NT2/D1 (cell line): Measurements from ENCODE around the gene SCN9A.

ENCODE experiments used
- DNase-seq: peaks from one replicate; pipeline ENCODE4 v3.0.0-alpha.2; 2011; ENCODE audit warnings: low read depth, low spot score
- H3K27me3 ChIP-seq: 2 replicates; pipeline ENCODE4 v1.6.0; 2011; ENCODE audit warnings: mild to moderate bottlenecking; ENCODE audit not compliant: insufficient read length, insufficient read depth
- H3K36me3 ChIP-seq: 2 replicates; pipeline ENCODE4 v1.6.1; 2011; ENCODE audit warnings: mild to moderate bottlenecking, low read length, mixed read lengths; ENCODE audit not compliant: insufficient read depth, insufficient read length
- H3K4me1 ChIP-seq: 2 replicates; pipeline ENCODE4 v1.5.1; 2011; ENCODE audit not compliant: insufficient read depth, insufficient read length
- H3K4me3 ChIP-seq: 2 replicates; pipeline ENCODE4 v1.5.1; 2011; ENCODE audit warnings: low read depth; ENCODE audit not compliant: insufficient read length
- H3K9ac ChIP-seq: 2 replicates; pipeline ENCODE4 v1.6.0; 2011; ENCODE audit warnings: low read depth; ENCODE audit not compliant: insufficient read length
- H3K9me3 ChIP-seq: 2 replicates; pipeline ENCODE4 v1.5.1; 2011; ENCODE audit warnings: mild to moderate bottlenecking, low read length; ENCODE audit not compliant: insufficient read depth
- SUZ12 ChIP-seq: IDR thresholded peaks from 2 replicates; pipeline ENCODE4 v1.6.1; 2011; ENCODE audit not compliant: insufficient read length, insufficient read depth; ENCODE audit errors: extremely low read depth
- YY1 ChIP-seq: IDR thresholded peaks from 2 replicates; pipeline ENCODE4 v1.6.1; 2011; ENCODE audit not compliant: insufficient read length, insufficient read depth
- ZNF274 ChIP-seq: IDR thresholded peaks from 2 replicates; pipeline ENCODE4 v1.6.1; 2011; ENCODE audit warnings: mild to moderate bottlenecking, low read depth, low read length

The SCN9A gene

DNA sequence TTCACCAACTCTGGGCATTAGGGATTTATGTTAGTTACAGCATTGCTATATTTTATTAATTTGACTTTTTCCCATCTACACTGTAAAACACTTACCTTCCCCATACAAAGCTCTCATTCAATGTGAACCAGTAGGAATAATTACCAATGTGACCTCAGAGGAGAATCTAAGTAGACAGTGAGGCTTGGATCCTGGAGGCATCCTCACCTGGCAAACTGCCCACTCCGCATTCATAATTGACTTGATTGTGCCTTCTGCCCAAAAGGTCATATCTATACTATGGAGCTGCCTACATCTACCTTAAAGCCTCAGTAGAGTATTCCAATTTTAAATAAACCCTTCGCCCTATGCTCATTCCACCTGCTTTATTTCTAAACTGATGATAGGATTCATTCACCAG is 202.5 kb downstream of the SCN9A start:
- no peaks in the 10 kb centered on the region for H3K9me3 ChIP-seq
- H3K36me3 ChIP-seq = no peaks in the 10 kb centered on the region
- no peaks in the 10 kb centered on the region for H3K27me3 ChIP-seq
- H3K9ac ChIP-seq = no peak overlapping the region
- no peak for DNase-seq
- no peaks in the 10 kb centered on the region for H3K4me1 ChIP-seq
- no peak overlapping the region for H3K4me3 ChIP-seq
- no peak for TF ChIP-seq ZNF274
- TF ChIP-seq YY1 = no peak
- no peak for TF ChIP-seq SUZ12

DNA sequence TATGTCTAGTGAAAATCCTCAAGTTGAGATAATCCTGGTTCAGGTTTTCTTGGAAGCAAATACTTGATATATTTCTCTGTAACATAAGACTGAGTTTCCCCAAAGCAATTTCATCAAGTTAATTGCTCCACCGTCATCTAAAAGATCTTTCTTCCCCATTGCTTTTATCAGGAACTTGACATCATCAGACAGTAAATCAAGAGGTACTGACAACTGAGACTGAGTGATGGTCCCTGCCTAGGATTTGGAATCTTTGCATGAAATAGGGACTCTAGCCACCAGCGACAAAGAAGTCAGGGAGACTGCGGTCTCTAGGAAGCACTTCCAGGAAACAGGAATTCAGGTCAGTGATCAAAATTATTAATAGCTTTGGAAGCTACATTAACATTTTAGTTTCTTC is 204.5 kb downstream of the SCN9A start:
- no peak for DNase-seq
- TF ChIP-seq YY1 = no peak
- no peak for TF ChIP-seq SUZ12
- TF ChIP-seq ZNF274 = no peak
- no peaks in the 10 kb centered on the region for H3K36me3 ChIP-seq
- H3K4me1 ChIP-seq = no peaks in the 10 kb centered on the region
- H3K9me3 ChIP-seq = no peaks in the 10 kb centered on the region
- no peak overlapping the region for H3K4me3 ChIP-seq
- H3K27me3 ChIP-seq = no peaks in the 10 kb centered on the region
- no peak overlapping the region for H3K9ac ChIP-seq

DNA sequence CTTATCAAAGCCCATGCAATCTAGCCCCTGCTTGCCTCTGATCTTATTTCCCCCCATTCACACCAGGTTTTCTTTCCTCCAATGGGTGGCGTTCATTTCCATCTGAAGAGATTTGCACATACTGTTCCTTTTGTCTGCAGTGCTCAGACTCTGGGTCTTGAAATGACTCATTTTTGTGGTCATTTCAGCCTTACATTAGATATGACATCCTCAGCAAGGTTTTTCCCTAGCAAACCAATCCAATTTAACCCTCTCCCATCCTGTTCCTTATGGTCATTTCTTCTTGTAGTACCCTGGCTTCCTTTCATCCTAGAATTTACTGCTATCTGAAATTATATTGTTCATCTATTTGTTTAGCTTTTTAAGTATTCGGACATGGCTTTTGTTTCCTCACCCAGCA is 205.4 kb downstream of the SCN9A start:
- no peak for TF ChIP-seq SUZ12
- no peak for TF ChIP-seq ZNF274
- no peak for TF ChIP-seq YY1
- Histone ChIP-seq H3K4me3 (no peak overlapping the region), H3K27me3 (no peaks in the 10 kb centered on the region), H3K4me1 (no peaks in the 10 kb centered on the region), H3K9ac (no peak overlapping the region), H3K36me3 (no peaks in the 10 kb centered on the region), H3K9me3 (no peaks in the 10 kb centered on the region)
- DNase-seq = no peak

DNA sequence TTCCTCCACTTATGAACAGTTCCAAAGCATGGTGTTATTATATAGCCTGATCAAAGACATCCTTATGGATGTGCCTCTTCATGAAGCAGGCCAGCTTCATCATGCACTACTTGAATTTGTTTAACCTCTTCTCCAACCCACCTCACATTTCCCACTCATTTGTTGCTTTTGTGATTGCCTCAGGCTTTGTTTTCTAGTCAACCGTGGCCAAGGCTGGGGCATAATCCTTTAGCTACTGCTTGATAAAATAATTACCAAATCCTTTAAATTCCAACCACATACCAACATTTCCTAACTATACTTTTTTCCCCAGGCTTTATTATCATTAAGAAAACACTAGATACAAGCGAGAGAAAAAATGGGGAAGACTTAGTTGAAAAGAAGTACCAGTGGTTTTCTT is 208.3 kb downstream of the SCN9A start:
- H3K36me3 ChIP-seq = no peaks in the 10 kb centered on the region
- H3K9ac ChIP-seq = no peak overlapping the region
- H3K9me3 ChIP-seq = no peaks in the 10 kb centered on the region
- no peaks in the 10 kb centered on the region for H3K27me3 ChIP-seq
- no peak overlapping the region for H3K4me3 ChIP-seq
- H3K4me1 ChIP-seq = no peaks in the 10 kb centered on the region
- DNase-seq = no peak
- TF ChIP-seq YY1 (no peak), SUZ12 (no peak), ZNF274 (no peak)

DNA sequence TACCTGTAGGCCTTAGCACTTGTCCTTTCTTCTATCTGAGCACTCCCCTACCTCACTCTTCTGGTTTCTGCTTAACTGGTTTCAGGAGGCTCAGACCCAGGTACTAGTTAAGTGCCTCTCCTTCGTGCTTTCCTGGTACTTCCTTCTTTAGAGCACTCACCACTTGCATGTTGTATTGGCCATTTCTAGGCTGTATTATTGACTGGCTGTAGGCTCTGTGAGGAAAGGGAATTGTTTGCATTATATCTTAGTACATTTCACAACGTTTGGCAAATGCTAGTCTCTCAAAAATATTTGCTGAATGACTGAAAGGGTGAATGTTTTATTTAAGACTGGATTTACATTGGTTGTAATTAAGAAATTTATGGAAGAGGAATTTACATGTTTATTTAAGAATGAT is 212.0 kb downstream of the SCN9A start:
- H3K27me3 ChIP-seq = no peaks in the 10 kb centered on the region
- TF ChIP-seq SUZ12 (no peak), ZNF274 (no peak), YY1 (no peak)

DNA sequence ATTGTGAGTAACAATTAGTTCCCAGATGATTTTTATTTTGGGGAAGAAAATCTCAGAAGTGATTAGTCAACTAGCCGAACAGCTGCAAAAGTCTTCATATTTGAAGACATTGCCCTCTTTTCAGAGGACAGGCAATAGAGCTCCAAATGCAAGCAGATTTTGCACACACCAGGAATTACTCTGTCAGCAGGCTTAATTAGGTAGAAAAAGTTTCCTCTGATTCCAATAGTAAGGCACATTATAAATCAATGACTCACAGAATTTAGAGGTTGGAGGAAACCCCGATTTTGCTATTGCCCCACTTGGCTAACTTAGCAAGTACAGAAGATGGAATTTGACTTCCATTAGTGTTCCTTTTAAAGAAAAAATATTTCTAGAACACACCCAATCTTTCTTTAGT is 217.2 kb downstream of the SCN9A start:
- Histone ChIP-seq H3K27me3 (no peaks in the 10 kb centered on the region), H3K9ac (no peak overlapping the region), H3K9me3 (no peaks in the 10 kb centered on the region), H3K4me3 (no peak overlapping the region), H3K36me3 (no peaks in the 10 kb centered on the region), H3K4me1 (no peaks in the 10 kb centered on the region)
- TF ChIP-seq SUZ12 (no peak), YY1 (no peak), ZNF274 (no peak)
- no peak for DNase-seq

More for the DNA sequence above, 212.0 kb downstream of the SCN9A start:
- Histone ChIP-seq H3K4me3 (no peak overlapping the region), H3K36me3 (no peaks in the 10 kb centered on the region), H3K4me1 (no peaks in the 10 kb centered on the region), H3K9me3 (no peaks in the 10 kb centered on the region), H3K9ac (no peak overlapping the region)
- DNase-seq = no peak

DNA sequence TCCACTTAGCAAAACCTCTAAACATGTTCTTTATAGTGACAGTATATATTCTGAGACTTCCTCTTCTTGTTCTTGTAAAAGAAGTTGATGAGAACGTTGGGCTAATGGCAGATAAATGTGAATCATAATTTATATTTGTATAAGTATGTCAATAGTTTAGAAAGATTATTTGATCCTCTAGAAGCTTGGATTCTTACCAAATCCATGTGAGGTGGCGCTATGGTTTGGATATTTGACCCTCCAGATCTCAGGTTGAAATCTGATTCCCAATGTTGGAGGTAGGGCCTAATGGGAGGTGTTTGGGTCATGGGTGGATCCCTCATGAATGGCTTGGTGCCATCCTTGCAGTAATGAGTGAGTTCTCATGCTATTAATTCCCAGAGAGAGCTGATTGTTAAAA is 218.2 kb downstream of the SCN9A start:
- TF ChIP-seq YY1 (no peak), SUZ12 (no peak), ZNF274 (no peak)
- DNase-seq = no peak
- H3K9ac ChIP-seq = no peak overlapping the region

DNA sequence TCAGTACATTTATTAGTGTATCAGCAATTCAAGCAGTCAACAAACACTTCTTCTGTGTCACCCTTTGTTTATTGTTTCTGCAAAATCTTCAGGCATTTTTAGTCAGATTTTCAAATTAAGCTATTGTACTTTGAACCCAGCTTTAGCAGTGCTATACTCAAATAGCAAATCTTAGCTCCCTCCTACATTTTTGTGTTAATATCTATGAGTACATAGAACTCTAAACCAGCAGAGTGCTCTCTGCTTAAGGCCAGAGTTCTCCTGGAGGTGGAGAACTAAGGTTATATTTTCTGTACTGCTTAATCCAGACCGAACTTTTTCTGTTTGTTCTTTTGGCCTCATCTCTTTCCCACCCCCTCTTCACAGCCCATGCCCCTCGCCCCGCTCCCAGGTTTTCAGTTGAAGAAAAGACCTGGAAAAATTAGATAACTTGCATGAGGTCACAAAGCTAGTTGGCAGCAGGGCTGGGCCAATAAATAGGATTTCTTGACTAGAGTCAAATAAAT is 218.7 kb downstream of the SCN9A start:
- H3K9me3 ChIP-seq = no peaks in the 10 kb centered on the region
- DNase-seq = no peak
- no peaks in the 10 kb centered on the region for H3K27me3 ChIP-seq
- no peaks in the 10 kb centered on the region for H3K36me3 ChIP-seq
- TF ChIP-seq YY1 (no peak), SUZ12 (no peak), ZNF274 (no peak)
- no peaks in the 10 kb centered on the region for H3K4me1 ChIP-seq
- no peak overlapping the region for H3K4me3 ChIP-seq
- H3K9ac ChIP-seq = no peak overlapping the region

More for the DNA sequence above, 218.2 kb downstream of the SCN9A start:
- no peaks in the 10 kb centered on the region for H3K36me3 ChIP-seq
- no peaks in the 10 kb centered on the region for H3K9me3 ChIP-seq
- no peak overlapping the region for H3K4me3 ChIP-seq
- H3K4me1 ChIP-seq = no peaks in the 10 kb centered on the region
- no peaks in the 10 kb centered on the region for H3K27me3 ChIP-seq
